K562 (cell line): ENCODE data around the gene GEMIN4. TPM values are rescaled to one million over a fixed set of nuclear protein-coding genes. Genes with fewer than 3 reads are reported as not detected.

ENCODE experiments used
- BRF2 ChIP-seq: IDR thresholded peaks from 3 replicates; pipeline ENCODE4 v1.6.1; 2011; ENCODE audit warnings: borderline replicate concordance, mild to moderate bottlenecking; ENCODE audit not compliant: insufficient read length, insufficient read depth
- CEBPB ChIP-seq: fragments of 450-650 bp; IDR thresholded peaks from 2 replicates; pipeline ENCODE4 v1.6.1; 2016; ENCODE audit warnings: missing genetic modification characterization, missing compliant biosample characterization
- CTBP1 ChIP-seq: fragments of 450-650 bp; IDR thresholded peaks from 2 replicates; pipeline ENCODE4 v1.6.1; 2016; ENCODE audit warnings: borderline replicate concordance
- CXXC5 ChIP-seq: fragments of 250-450 bp; sonication (Bioruptor Pico); IDR thresholded peaks from 2 replicates; pipeline ENCODE4 v1.8.0; 2022; ENCODE audit warnings: inconsistent platforms, mild to moderate bottlenecking, moderate library complexity
- EP400 ChIP-seq: fragments of 450-650 bp; IDR thresholded peaks from 2 replicates; pipeline ENCODE4 v1.6.1; 2017; ENCODE audit warnings: antibody characterized with exemption, mild to moderate bottlenecking, moderate library complexity
- ESRRB ChIP-seq: fragments of 250-450 bp; sonication (Bioruptor Pico); IDR thresholded peaks from 2 replicates; pipeline ENCODE4 v1.5.0; 2020; ENCODE audit warnings: mild to moderate bottlenecking, moderate library complexity, borderline replicate concordance
- FOSL1 ChIP-seq: fragments of 200-800 bp; sonication (Bioruptor generic); conservative IDR thresholded peaks from 2 replicates; pipeline ENCODE4 v1.6.1; 2016; ENCODE audit warnings: missing genetic modification characterization, missing compliant biosample characterization
- HMGN3 ChIP-seq: IDR thresholded peaks from 2 replicates; pipeline ENCODE4 v1.6.1; 2011; ENCODE audit warnings: borderline replicate concordance, low read depth, mild to moderate bottlenecking, mixed read lengths, low read length; ENCODE audit not compliant: insufficient read length; ENCODE audit errors: extremely low read depth
- KHSRP ChIP-seq: fragments of 450-650 bp; IDR thresholded peaks from 2 replicates; pipeline ENCODE4 v1.6.1; 2017
- NFXL1 ChIP-seq: fragments of 450-650 bp; formaldehyde crosslinking; IDR thresholded peaks from 2 replicates; pipeline ENCODE4 v1.4.0; 2021; ENCODE audit warnings: mild to moderate bottlenecking
- PHF20 ChIP-seq: fragments of 450-650 bp; IDR thresholded peaks from 2 replicates; pipeline ENCODE4 v1.6.1; 2018; ENCODE audit not compliant: partially characterized antibody
- PHF8 ChIP-seq: fragments of 200-600 bp; sonication (generic); IDR thresholded peaks from 2 replicates; pipeline ENCODE4 v1.6.1; 2012; ENCODE audit warnings: mixed run types, mild to moderate bottlenecking, inconsistent platforms, low read length, moderate library complexity, borderline replicate concordance
- POLR3G ChIP-seq: IDR thresholded peaks from 2 replicates; pipeline ENCODE4 v1.6.1; 2011; ENCODE audit not compliant: insufficient read length, insufficient replicate concordance; ENCODE audit errors: extremely low read depth
- RFX5 ChIP-seq: IDR thresholded peaks from 2 replicates; pipeline ENCODE4 v1.6.1; 2011; ENCODE audit warnings: low read depth, mild to moderate bottlenecking, improper control_type of control experiment, low read length
- SMC3 ChIP-seq: conservative IDR thresholded peaks from 2 replicates; pipeline ENCODE4 v1.6.1; 2011; ENCODE audit warnings: low read depth, low read length, improper control_type of control experiment; ENCODE audit not compliant: insufficient read depth
- TAF1 ChIP-seq: IDR thresholded peaks from 2 replicates; pipeline ENCODE4 v1.6.1; 2011; ENCODE audit warnings: mild to moderate bottlenecking, low read length, moderate library complexity; ENCODE audit not compliant: insufficient read depth, control insufficient read depth, severe bottlenecking; ENCODE audit errors: extremely low read depth
- YBX1 ChIP-seq: fragments of 450-650 bp; IDR thresholded peaks from 2 replicates; pipeline ENCODE4 v1.7.1; 2016; ENCODE audit warnings: mild to moderate bottlenecking
- ZBTB2 ChIP-seq: fragments of 450-650 bp; IDR thresholded peaks from 2 replicates; pipeline ENCODE4 v1.6.1; 2016; ENCODE audit warnings: antibody characterized with exemption
- ZNF134 ChIP-seq: fragments of 250-450 bp; sonication (Bioruptor Pico); conservative IDR thresholded peaks from 2 replicates; pipeline ENCODE4 v1.4.0; 2020
- ZNF146 ChIP-seq: IDR thresholded peaks from one replicate; pipeline ENCODE4 v1.6.1; 2018; ENCODE audit warnings: missing compliant biosample characterization; ENCODE audit not compliant: unreplicated experiment
- ZNF384 ChIP-seq: IDR thresholded peaks from 2 replicates; pipeline ENCODE4 v1.6.1; 2012; ENCODE audit warnings: low read depth, low read length, improper control_type of control experiment
- ZNF740 ChIP-seq, 3 experiments: fragments of 200-800 bp in 1 of 3; sonication (Bioruptor generic) in 1 of 3; sonication (generic) in 1 of 3; formaldehyde crosslinking in 1 of 3; IDR thresholded peaks; 2 replicates each; pipeline versions ENCODE4 v1.6.1 to v1.8.0; 2016 to 2022; ENCODE audit warnings: mild to moderate bottlenecking in 2 of 3, missing compliant biosample characterization in 2 of 3, missing genetic modification characterization in 2 of 3, missing genetic modification reagents in 1 of 3
- ZNF75A ChIP-seq: fragments of 450-650 bp; formaldehyde crosslinking; IDR thresholded peaks from 2 replicates; pipeline ENCODE4 v1.4.0; 2020; ENCODE audit warnings: mild to moderate bottlenecking
- polyA plus RNA-seq, 8 experiments: library from polyadenylated mRNA; depleted of rRNA in 4 of 8; stranded (reverse) in 5 of 8; unstranded in 3 of 8; fragments of >200 nt; fragmentation: Nextera tagmentation in 2 of 8; fragmentation: Illumina TruSeq in 1 of 8; extraction: Ambion mirVana in 2 of 8; extraction: Trizol in 1 of 8; gene quantifications; 2 replicates each; pipeline versions ENCODE4 v1.2.1 to v1.2.3, GENCODE V29; 2011 to 2014; ENCODE audit warnings: inconsistent platforms in 1 of 8, missing spikeins in 1 of 8
- total RNA-seq, 7 experiments: library from RNA; depleted of rRNA in 6 of 7; stranded (reverse); fragments of >200 nt in 6 of 7; fragmentation: Illumina TruSeq in 2 of 7; extraction: Trizol in 2 of 7; gene quantifications; 2 replicates each; pipeline versions ENCODE4 v1.2.1 to v1.2.3, GENCODE V29; 2011 to 2021; ENCODE audit warnings: low replicate concordance in 1 of 7

The GEMIN4 gene
- total and polyA plus RNA-seq, 9 of the 15 experiments (the other 6 are each of a cell fraction or from before 2014, with no cell fraction given): 1.8 to 42.5 (median 10.8) TPM

- TF ChIP-seq CXXC5 (CRISPR knock-in tag): peak; percentile 89
- TF ChIP-seq ZNF740 (CRISPR knock-in tag; IDR thresholded peaks at IDR 0.05): no peak
- TF ChIP-seq ZNF740 (tag; IDR thresholded peaks at IDR 0.05): no peak
- TF ChIP-seq CTBP1: peak; percentile 33
- no peak for TF ChIP-seq POLR3G
- TF ChIP-seq ZNF134 (CRISPR knock-in tag): no peak
- peak; percentile 94 for TF ChIP-seq PHF20
- TF ChIP-seq YBX1: no peak
- TF ChIP-seq ZBTB2: no peak
- peak; percentile 91; the same call in 1 of the 2 replicates for TF ChIP-seq PHF8
- TF ChIP-seq ESRRB: no peak
- no peak for TF ChIP-seq NFXL1 (CRISPR knock-in tag)
- TF ChIP-seq BRF2: no peak
- TF ChIP-seq ZNF384: no peak
- TF ChIP-seq FOSL1: 0 out of 2 replicates have a peak, but pooled peaks have one; percentile 24
- no peak for TF ChIP-seq HMGN3
- no peak for TF ChIP-seq RFX5
- TF ChIP-seq KHSRP: peak; percentile 98
- TF ChIP-seq EP400: peak; percentile 97
- TF ChIP-seq CEBPB (tag): no peak
- TF ChIP-seq ZNF75A (CRISPR knock-in tag): no peak
- no peak for TF ChIP-seq ZNF146 (CRISPR knock-in tag)
- peak; percentile 79 for TF ChIP-seq TAF1
- TF ChIP-seq SMC3: no peak
These were observed 30.0 kb upstream of the GEMIN4 start, which contains the start of the genes GLOD4 and MRM3 (continued) for GRCh38 chr17:781805-782731.
